Measurements from ENCODE around the gene KBTBD12.

- TF ChIP-seq CTCF (IDR thresholded peaks at IDR 0.05 in 4 of 5, conservative IDR thresholded peaks at IDR 0.05 in 1 of 5) (no peak), POLR2A (IDR thresholded peaks at IDR 0.05) (no peak)
Observed at GRCh38 chr3:127990461-127990860, 75.4 kb downstream of the KBTBD12 start.

All from gastrocnemius medialis (tissue), 4 donors.